ENCODE data around the gene PARD3B. TPM values are rescaled to one million over a fixed set of nuclear protein-coding genes. Genes with fewer than 3 reads are reported as not detected.

The PARD3B gene
- total and polyA plus RNA-seq, 8 donors = 1.8 to 42.6 (median 15.1) TPM

- Histone ChIP-seq H3K4me3 (no peak overlapping the region), H3K27ac (no peak overlapping the region), H3K4me1 (peaks cover 0 to 16% (median 6%) of the 10 kb centered on the region in 4 donors), H3K27me3 (no peaks in the 10 kb centered on the region), H3K9me3 (no peaks in the 10 kb centered on the region), H3K36me3 (no peaks in the 10 kb centered on the region)
- TF ChIP-seq POLR2A (IDR thresholded peaks at IDR 0.05) (no peak), CTCF (IDR thresholded peaks at IDR 0.05) (no peak), POLR2AphosphoS5 (IDR thresholded peaks at IDR 0.05) (no peak), EP300 (IDR thresholded peaks at IDR 0.05) (no peak)
- DNase-seq = peak in 1 of 2 donors; percentile 52
- intact Hi-C loops (cut with DNase I; ENCODE audit: low total_unique reads) = no loop called here
- WGBS, 5 donors = 63 to 89% (median 76%) methylated on average over 3 of the region's 3 CpGs
These were observed 860.5 kb downstream of the PARD3B start for GRCh38 chr2:205405752-205406151.

GRCh38 chr2:205407984-205408383, 862.7 kb downstream of the PARD3B start:
- WGBS, 5 donors = 9 to 19% (median 12%) methylated on average over 3 of the region's 3 CpGs
- Histone ChIP-seq H3K27ac (no peak overlapping the region), H3K4me3 (no peak overlapping the region), H3K27me3 (no peaks in the 10 kb centered on the region), H3K9me3 (no peaks in the 10 kb centered on the region), H3K4me1 (peaks cover 0 to 27% (median 13%) of the 10 kb centered on the region in 4 donors), H3K36me3 (no peaks in the 10 kb centered on the region)
- TF ChIP-seq EP300 (IDR thresholded peaks at IDR 0.05) (no peak), POLR2AphosphoS5 (IDR thresholded peaks at IDR 0.05) (peak in 1 of 3 donors; percentile 24), CTCF (IDR thresholded peaks at IDR 0.05) (no peak), POLR2A (IDR thresholded peaks at IDR 0.05) (no peak)
- peak in 1 of 2 donors; percentile 69 for DNase-seq
- intact Hi-C loops (cut with DNase I; ENCODE audit: low total_unique reads) = no loop called here

- H3K27ac ChIP-seq = no peak overlapping the region
- H3K4me1 ChIP-seq = peaks cover 0 to 27% (median 13%) of the 10 kb centered on the region in 4 donors
- no peak overlapping the region for H3K4me3 ChIP-seq
- no peak for TF ChIP-seq POLR2AphosphoS5 (IDR thresholded peaks at IDR 0.05)
- no peak for TF ChIP-seq EP300 (IDR thresholded peaks at IDR 0.05)
- TF ChIP-seq CTCF (IDR thresholded peaks at IDR 0.05) = no peak
- TF ChIP-seq POLR2A (IDR thresholded peaks at IDR 0.05) = no peak
- intact Hi-C loops (cut with DNase I; ENCODE audit: low total_unique reads) = no loop called here
- H3K36me3 ChIP-seq = no peaks in the 10 kb centered on the region
- H3K9me3 ChIP-seq = no peaks in the 10 kb centered on the region
- DNase-seq = no peak
- H3K27me3 ChIP-seq = no peaks in the 10 kb centered on the region
These were observed 863.4 kb downstream of the PARD3B start for GRCh38 chr2:205408696-205409095.

- intact Hi-C loops (cut with DNase I; ENCODE audit: low total_unique reads) = no loop called here
- 61 to 79% (median 75%) methylated on average over 3 of the region's 3 CpGs for WGBS, 5 donors
These were observed 864.1 kb downstream of the PARD3B start for GRCh38 chr2:205409411-205409810.

More at GRCh38 chr2:205409411-205409810, 864.1 kb downstream of the PARD3B start:
- Histone ChIP-seq H3K27ac (no peak overlapping the region), H3K4me3 (no peak overlapping the region), H3K9me3 (no peaks in the 10 kb centered on the region), H3K27me3 (no peaks in the 10 kb centered on the region), H3K36me3 (no peaks in the 10 kb centered on the region), H3K4me1 (peaks cover 0 to 27% (median 13%) of the 10 kb centered on the region in 4 donors)
- no peak for TF ChIP-seq EP300 (IDR thresholded peaks at IDR 0.05)
- TF ChIP-seq POLR2AphosphoS5 (IDR thresholded peaks at IDR 0.05) = no peak
- no peak for TF ChIP-seq CTCF (IDR thresholded peaks at IDR 0.05)
- no peak for TF ChIP-seq POLR2A (IDR thresholded peaks at IDR 0.05)
- no peak for DNase-seq

Data from stomach (tissue), 9 donors.